KOPT-K1 (cell line): ENCODE measurements around the gene SLC25A17.
"Not testable (repeated sequence)": the region's sequence is repeated elsewhere in the genome, so short reads cannot be mapped to it uniquely, and the experiment has no call there.

ENCODE experiments used
- H3K27ac ChIP-seq: fragments of 200-600 bp; sonication (generic); 2 replicates; pipeline ENCODE4 v1.5.1; 2016; ENCODE audit warnings: antibody characterized with exemption, mild to moderate bottlenecking, low read depth, low read length; ENCODE audit not compliant: poor library complexity, severe bottlenecking
- H3K36me3 ChIP-seq: fragments of 200-600 bp; sonication (generic); 2 replicates; pipeline ENCODE4 v1.5.1; 2017; ENCODE audit warnings: antibody characterized with exemption, mild to moderate bottlenecking, low read length, moderate library complexity; ENCODE audit not compliant: insufficient read depth
- H3K9me3 ChIP-seq: fragments of 200-600 bp; sonication (generic); 2 replicates; pipeline ENCODE4 v1.5.1; 2017; ENCODE audit warnings: antibody characterized with exemption, low read length, mild to moderate bottlenecking; ENCODE audit not compliant: insufficient read depth, poor library complexity, severe bottlenecking

Gene SLC25A17

DNA sequence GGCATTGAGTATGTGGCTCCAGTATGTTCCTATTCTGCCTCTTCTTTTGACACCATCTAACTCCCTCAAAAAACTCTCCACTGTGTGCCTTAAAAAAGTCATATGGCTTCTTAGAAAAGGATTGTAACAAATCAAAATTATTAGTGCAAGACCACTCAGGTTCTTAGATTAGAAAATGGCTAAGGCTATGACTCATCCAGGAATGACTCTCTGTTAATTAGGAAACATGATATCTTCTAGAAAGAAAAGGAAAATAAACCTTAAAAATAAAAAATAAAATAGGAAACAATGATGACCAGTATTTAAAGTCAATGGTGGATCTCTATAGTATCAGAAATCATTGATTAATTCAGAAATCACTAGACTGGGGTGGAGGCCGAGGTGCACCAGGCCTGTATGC lies 21.7 kb downstream of the SLC25A17 start:
- Histone ChIP-seq H3K27ac (no peak overlapping the region), H3K36me3 (peaks cover 19% of the 10 kb centered on the region)

GRCh38 chr22:40792451-40792850 lies 26.7 kb downstream of the SLC25A17 start:
- Histone ChIP-seq H3K27ac (no peak overlapping the region), H3K36me3 (peaks cover 45% of the 10 kb centered on the region), H3K9me3 (no peaks in the 10 kb centered on the region)

More for the DNA sequence above, 21.7 kb downstream of the SLC25A17 start:
- no peaks in the 10 kb centered on the region for H3K9me3 ChIP-seq

DNA sequence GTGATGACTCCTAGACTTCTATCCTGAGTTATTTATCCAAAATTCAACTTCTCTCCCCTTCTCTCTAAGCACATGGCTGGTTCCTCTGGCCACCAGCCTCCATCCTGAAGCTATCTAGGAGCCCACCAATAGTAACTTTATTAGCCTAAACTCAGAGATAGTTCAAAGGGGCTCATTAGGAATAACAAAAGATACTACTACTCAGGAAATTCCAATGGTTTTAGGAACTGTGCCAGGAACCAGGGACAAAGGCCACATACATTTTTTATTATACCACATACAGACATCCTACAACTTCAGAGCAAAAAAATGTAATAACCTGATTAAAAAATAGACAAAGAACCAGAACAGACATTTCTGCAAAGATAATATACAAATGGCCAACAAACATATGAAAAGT lies 27.9 kb downstream of the SLC25A17 start:
- Histone ChIP-seq H3K36me3 (peaks cover 57% of the 10 kb centered on the region), H3K27ac (no peak overlapping the region), H3K9me3 (no peaks in the 10 kb centered on the region)

DNA sequence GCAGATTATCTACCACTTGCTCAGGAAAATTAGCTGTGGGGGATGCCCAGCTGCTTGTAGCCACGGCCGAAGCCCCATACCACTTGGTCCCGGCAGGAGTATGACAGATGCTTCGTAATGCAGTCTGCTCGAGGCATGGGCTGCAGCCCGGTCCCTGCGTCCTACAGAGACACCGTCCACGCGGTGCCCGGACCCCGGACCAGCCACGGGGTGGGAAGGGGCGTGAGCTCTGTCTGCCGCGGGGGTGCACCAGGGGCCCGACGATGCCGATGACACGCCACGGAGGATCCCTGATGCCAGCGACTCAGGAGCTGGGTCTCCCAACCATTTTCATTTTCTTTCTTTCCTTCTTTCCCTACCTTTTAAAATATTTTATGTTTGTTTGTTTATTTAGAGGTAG lies 30.0 kb downstream of the SLC25A17 start:
- H3K27ac ChIP-seq, result no peak overlapping the region
- no peaks in the 10 kb centered on the region for H3K9me3 ChIP-seq
- peaks cover 77% of the 10 kb centered on the region for H3K36me3 ChIP-seq

GRCh38 chr22:40782521-40782920 lies 36.6 kb downstream of the SLC25A17 start:
- H3K27ac ChIP-seq, result no peak overlapping the region
- H3K9me3 ChIP-seq, result no peaks in the 10 kb centered on the region
- peaks cover 72% of the 10 kb centered on the region for H3K36me3 ChIP-seq

DNA sequence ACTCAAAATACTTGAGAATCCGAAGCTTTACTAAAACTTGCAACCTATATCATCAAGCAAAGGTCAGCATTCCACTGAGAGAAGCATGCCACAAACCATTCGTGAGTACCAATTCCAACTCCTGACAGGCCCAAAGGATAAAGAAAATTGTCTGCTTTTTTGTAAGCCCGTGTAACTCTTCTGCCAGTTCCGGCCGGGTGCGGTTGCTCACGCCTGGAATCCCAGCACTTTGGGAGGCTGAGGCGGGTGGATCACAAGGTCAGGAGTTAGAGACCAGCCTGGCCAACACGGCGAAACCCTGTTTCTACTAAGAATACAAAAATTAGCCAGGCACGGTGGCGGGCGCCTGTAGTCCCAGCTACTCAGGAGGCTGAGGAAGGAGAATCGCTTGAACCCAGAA lies 37.4 kb downstream of the SLC25A17 start:
- peaks cover 72% of the 10 kb centered on the region for H3K36me3 ChIP-seq
- not testable (repeated sequence) for H3K27ac ChIP-seq, H3K9me3 ChIP-seq

- H3K36me3 ChIP-seq, result peaks cover 77% of the 10 kb centered on the region
- no peaks in the 10 kb centered on the region for H3K9me3 ChIP-seq
- H3K27ac ChIP-seq, result no peak overlapping the region
Measured at GRCh38 chr22:40769761-40770160, 49.4 kb downstream of the SLC25A17 start.

DNA sequence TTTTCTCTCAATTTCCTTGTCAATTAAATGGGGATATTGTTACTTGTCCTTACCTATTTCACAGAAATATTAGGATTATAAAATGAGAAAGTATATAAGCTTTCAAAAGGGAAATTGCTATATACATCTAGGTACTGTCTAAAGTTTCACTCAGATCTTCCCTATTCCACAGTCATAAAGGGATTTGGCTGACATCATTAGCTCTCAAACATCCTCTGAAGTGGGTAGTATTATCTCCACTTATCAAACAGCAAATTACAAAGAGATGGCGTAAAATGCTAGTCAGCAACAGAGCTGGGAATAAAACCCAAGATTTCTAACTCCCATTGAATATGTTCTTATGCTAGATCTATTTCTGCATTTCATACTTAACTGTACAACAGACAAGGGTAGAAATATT lies 50.9 kb downstream of the SLC25A17 start:
- Histone ChIP-seq H3K9me3 (no peaks in the 10 kb centered on the region), H3K36me3 (peaks cover 62% of the 10 kb centered on the region), H3K27ac (no peak overlapping the region)

DNA sequence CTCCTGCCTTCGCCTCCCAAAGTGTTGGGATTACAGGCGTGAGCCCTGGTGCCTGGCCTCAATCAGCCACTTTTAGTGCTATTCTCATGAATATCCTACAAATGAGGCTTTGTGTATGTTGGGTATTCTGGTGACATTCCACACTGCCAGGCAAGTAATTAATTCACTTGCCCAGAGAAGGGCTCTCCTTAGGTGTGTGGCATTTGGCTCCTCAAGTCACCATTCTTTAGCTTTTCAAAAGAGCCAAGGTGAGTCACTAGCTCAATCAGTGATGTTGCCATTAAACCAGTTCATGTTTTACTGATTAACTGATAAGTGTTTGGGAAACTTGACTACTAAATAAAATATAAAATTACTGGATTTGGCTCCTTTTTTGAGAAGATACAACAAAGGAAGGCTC lies 52.2 kb downstream of the SLC25A17 start:
- H3K36me3 ChIP-seq, result peaks cover 50% of the 10 kb centered on the region
- no peak overlapping the region for H3K27ac ChIP-seq
- no peaks in the 10 kb centered on the region for H3K9me3 ChIP-seq

- H3K36me3 ChIP-seq, result peaks cover 30% of the 10 kb centered on the region
- peak overlapping the region; percentile 30 for H3K27ac ChIP-seq
- H3K9me3 ChIP-seq, result no peaks in the 10 kb centered on the region
Measured at GRCh38 chr22:40764763-40765441, 54.2 kb downstream of the SLC25A17 start.

DNA sequence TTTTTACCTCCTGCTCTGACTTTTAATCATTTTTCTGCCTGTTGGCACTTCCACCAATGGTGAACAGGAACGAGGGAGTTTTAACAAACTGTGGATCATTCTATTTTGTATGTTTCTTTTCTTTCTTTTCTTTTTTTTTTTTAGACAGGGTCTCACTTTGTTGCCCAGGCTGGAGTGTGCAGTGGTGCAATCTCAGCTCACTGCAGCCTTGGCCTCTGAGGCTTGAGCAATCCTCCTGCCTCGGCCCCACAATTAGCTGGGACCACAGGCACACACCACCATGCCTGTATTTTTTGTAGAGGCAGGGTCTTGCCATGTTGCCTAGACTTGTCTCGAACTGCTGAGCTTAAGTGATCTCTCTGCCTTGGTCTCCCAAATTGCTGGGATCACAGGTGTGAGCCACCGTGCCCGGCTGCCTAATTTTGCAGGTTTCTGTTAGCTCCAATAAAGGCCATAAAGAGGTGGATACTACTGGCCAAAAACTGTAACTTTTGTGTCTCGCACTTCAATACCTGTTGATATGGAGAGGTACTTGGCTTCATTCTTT lies 59.8 kb downstream of the SLC25A17 start:
- Histone ChIP-seq H3K36me3 (no peaks in the 10 kb centered on the region), H3K27ac (no peak overlapping the region), H3K9me3 (no peaks in the 10 kb centered on the region)

DNA sequence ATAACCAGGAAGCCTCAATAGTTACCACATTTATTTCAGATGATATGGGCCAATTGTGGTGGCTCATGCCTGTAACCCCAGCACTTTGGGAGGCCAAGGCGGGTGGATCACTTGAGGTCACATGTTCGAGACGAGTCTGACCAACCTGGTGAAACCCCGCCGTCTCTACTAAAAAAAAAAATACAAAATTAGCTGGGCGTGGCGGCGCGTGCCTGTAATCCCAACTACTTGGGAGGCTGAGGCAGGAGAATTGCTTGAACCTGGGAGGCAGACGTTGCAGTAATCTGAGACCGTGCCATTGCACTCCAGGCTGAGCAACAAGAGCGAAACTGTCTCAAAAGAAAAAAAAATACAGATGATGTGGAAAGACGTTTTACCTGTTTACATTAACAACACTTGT lies 60.3 kb downstream of the SLC25A17 start:
- H3K27ac ChIP-seq, H3K9me3 ChIP-seq: not testable (repeated sequence)

DNA sequence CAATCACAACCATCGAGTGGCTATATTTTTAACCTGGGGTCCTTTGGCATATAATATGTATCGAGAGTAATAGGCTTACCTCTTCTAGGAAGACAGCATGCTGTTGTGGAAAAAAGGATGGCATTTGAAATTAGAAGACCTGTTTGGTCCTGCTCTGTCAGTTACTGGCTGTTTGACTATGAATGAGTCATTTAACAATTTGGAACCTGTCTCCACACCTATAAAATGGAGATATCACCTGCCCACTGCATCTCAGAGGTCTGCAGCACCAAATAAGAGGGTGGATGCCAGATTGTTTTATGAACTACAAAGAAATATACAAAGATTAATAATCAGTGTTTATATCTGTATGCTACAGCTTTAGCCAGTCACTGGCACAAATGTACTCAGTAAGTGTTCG lies 60.8 kb downstream of the SLC25A17 start:
- no peaks in the 10 kb centered on the region for H3K36me3 ChIP-seq
- no peak overlapping the region for H3K27ac ChIP-seq
- no peaks in the 10 kb centered on the region for H3K9me3 ChIP-seq

More for the DNA sequence above, 60.3 kb downstream of the SLC25A17 start:
- not testable (repeated sequence) for H3K36me3 ChIP-seq

DNA sequence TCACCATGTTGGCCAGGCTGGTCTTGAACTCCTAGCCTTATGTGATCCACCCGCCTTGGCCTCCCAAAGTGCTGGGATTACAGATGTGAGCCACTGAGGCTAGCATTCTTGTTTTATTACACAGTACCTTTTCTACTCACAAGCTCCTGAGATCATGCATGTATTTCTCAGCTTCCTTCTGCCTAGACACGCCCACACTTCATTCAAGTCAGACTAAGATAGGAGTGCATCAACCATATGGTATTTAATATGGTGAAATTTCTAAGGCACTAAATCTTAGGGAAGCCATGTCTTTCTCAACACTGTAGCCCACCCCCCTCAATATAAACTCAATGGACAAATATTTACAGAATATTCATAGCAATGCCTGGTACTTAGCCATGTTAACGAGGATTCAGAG lies 62.1 kb downstream of the SLC25A17 start:
- no peak overlapping the region for H3K27ac ChIP-seq
- no peaks in the 10 kb centered on the region for H3K36me3 ChIP-seq
- H3K9me3 ChIP-seq, result no peaks in the 10 kb centered on the region

- no peak overlapping the region for H3K27ac ChIP-seq
- peaks cover 11% of the 10 kb centered on the region for H3K9me3 ChIP-seq
- no peaks in the 10 kb centered on the region for H3K36me3 ChIP-seq
Measured at GRCh38 chr22:40753114-40753513, 66.0 kb downstream of the SLC25A17 start.

GRCh38 chr22:40751250-40751649 lies 67.9 kb downstream of the SLC25A17 start:
- peaks cover 16% of the 10 kb centered on the region for H3K9me3 ChIP-seq
- no peaks in the 10 kb centered on the region for H3K36me3 ChIP-seq
- no peak overlapping the region for H3K27ac ChIP-seq
